H9 (cell line): ENCODE data around the gene DIRAS3. TPM values are rescaled to one million over a fixed set of nuclear protein-coding genes. Genes with fewer than 3 reads are reported as not detected.

Experiments
- DNase-seq: peaks from one replicate; pipeline ENCODE4 v3.0.0-alpha.2; 2017
- H2AFZ ChIP-seq: one replicate; pipeline ENCODE4 v1.6.1; 2013; ENCODE audit warnings: mild to moderate bottlenecking, low read length, control low read depth, moderate library complexity
- H2AK5ac ChIP-seq: 2 replicates; pipeline ENCODE4 v1.6.1; 2013; ENCODE audit warnings: low read length, control low read depth, mixed read lengths; ENCODE audit not compliant: insufficient read length
- H2BK120ac ChIP-seq: one replicate; pipeline ENCODE4 v1.6.1; 2013; ENCODE audit warnings: low read depth, mild to moderate bottlenecking, low read length, control low read depth, inconsistent platforms; ENCODE audit not compliant: poor library complexity, severe bottlenecking
- H2BK12ac ChIP-seq: 2 replicates; pipeline ENCODE4 v1.6.1; 2013; ENCODE audit warnings: low read length, control low read depth, mixed read lengths, low read depth; ENCODE audit not compliant: insufficient read length
- H2BK15ac ChIP-seq: 2 replicates; pipeline ENCODE4 v1.6.1; 2013; ENCODE audit warnings: low read depth, low read length, control low read depth
- H2BK20ac ChIP-seq: one replicate; pipeline ENCODE4 v1.6.1; 2013; ENCODE audit warnings: low read depth, mild to moderate bottlenecking, low read length, control low read depth, inconsistent platforms; ENCODE audit not compliant: poor library complexity, severe bottlenecking
- H2BK5ac ChIP-seq: 2 replicates; pipeline ENCODE4 v1.6.1; 2013; ENCODE audit warnings: low read length, control low read depth, mixed read lengths; ENCODE audit not compliant: insufficient read length
- H3K14ac ChIP-seq: 2 replicates; pipeline ENCODE4 v1.6.1; 2013; ENCODE audit warnings: low read length, control low read depth; ENCODE audit not compliant: insufficient read depth
- H3K18ac ChIP-seq: 2 replicates; pipeline ENCODE4 v1.6.1; 2013; ENCODE audit warnings: low read depth, mild to moderate bottlenecking, mixed read lengths, low read length, control low read depth; ENCODE audit not compliant: insufficient read length
- H3K23ac ChIP-seq: 2 replicates; pipeline ENCODE4 v1.6.1; 2013; ENCODE audit warnings: low read length, control low read depth, mixed read lengths, low read depth; ENCODE audit not compliant: insufficient read length
- H3K23me2 ChIP-seq: 2 replicates; pipeline ENCODE4 v1.6.1; 2013; ENCODE audit warnings: low read depth, mild to moderate bottlenecking, mixed read lengths, low read length, control low read depth; ENCODE audit not compliant: insufficient read length, poor library complexity, severe bottlenecking
- H3K27ac ChIP-seq: 2 replicates; pipeline ENCODE4 v1.5.1; 2013; ENCODE audit warnings: low read length, control low read depth, mixed read lengths, low read depth; ENCODE audit not compliant: insufficient read length
- H3K27me3 ChIP-seq: 2 replicates; pipeline ENCODE4 v1.6.1; 2013; ENCODE audit warnings: low read length, control low read depth, inconsistent platforms; ENCODE audit not compliant: insufficient read depth
- H3K4ac ChIP-seq: 2 replicates; pipeline ENCODE4 v1.6.1; 2013; ENCODE audit warnings: low read depth, mild to moderate bottlenecking, control low read depth, inconsistent platforms, low read length, moderate library complexity
- H3K4me1 ChIP-seq: 2 replicates; pipeline ENCODE4 v1.6.1; 2013; ENCODE audit warnings: low read length, control low read depth, inconsistent platforms; ENCODE audit not compliant: insufficient read depth
- H3K4me2 ChIP-seq: 2 replicates; pipeline ENCODE4 v1.6.1; 2013; ENCODE audit warnings: low read length, control low read depth, mixed read lengths; ENCODE audit not compliant: insufficient read length, insufficient read depth
- H3K56ac ChIP-seq: 2 replicates; pipeline ENCODE4 v1.6.1; 2013; ENCODE audit warnings: low read depth, mild to moderate bottlenecking, mixed read lengths, low read length, control low read depth; ENCODE audit not compliant: insufficient read length
- H3K79me1 ChIP-seq: 2 replicates; pipeline ENCODE4 v1.6.1; 2013; ENCODE audit warnings: low read depth, mild to moderate bottlenecking, moderate library complexity, low read length, control low read depth, inconsistent platforms; ENCODE audit not compliant: insufficient read depth, poor library complexity, severe bottlenecking
- H3K79me2 ChIP-seq: 2 replicates; pipeline ENCODE4 v1.6.1; 2013; ENCODE audit warnings: low read length, control low read depth, inconsistent platforms; ENCODE audit not compliant: insufficient read depth
- H3K9ac ChIP-seq: 2 replicates; pipeline ENCODE4 v1.6.1; 2013; ENCODE audit warnings: low read length, control low read depth, mixed read lengths; ENCODE audit not compliant: insufficient read length; ENCODE audit errors: extremely low read depth
- H3K9me3 ChIP-seq: one replicate; pipeline ENCODE4 v1.6.1; 2013; ENCODE audit warnings: low read depth, low read length, inconsistent platforms; ENCODE audit not compliant: control insufficient read depth
- H3T11ph ChIP-seq: one replicate; pipeline ENCODE4 v1.6.1; 2013; ENCODE audit warnings: mild to moderate bottlenecking, low read length, control low read depth, inconsistent platforms
- H4K20me1 ChIP-seq: one replicate; pipeline ENCODE4 v1.6.1; 2013; ENCODE audit not compliant: control insufficient read depth, insufficient read length, insufficient read depth
- H4K5ac ChIP-seq: 2 replicates; pipeline ENCODE4 v1.6.1; 2013; ENCODE audit warnings: low read depth, mild to moderate bottlenecking, mixed read lengths, low read length, control low read depth; ENCODE audit not compliant: insufficient read length
- H4K8ac ChIP-seq: replicated peaks from 2 replicates; pipeline ENCODE4 v1.6.1; 2013; ENCODE audit warnings: low read length, control low read depth, mixed read lengths, low read depth; ENCODE audit not compliant: insufficient read length
- H4K91ac ChIP-seq: 2 replicates; pipeline ENCODE4 v1.6.1; 2013; ENCODE audit warnings: low read depth, mild to moderate bottlenecking, moderate library complexity, mixed read lengths, low read length, control low read depth; ENCODE audit not compliant: insufficient read length
- H3K27ac Mint-ChIP-seq, 3 experiments: 2 replicates in 2 of 3; 3 replicates in 1 of 3; pipeline ENCODE4 v1.8.0; 2020 to 2021; ENCODE audit warnings: mixed read lengths in 3 of 3, mild to moderate bottlenecking in 1 of 3, moderate library complexity in 1 of 3
- H3K27me3 Mint-ChIP-seq: 2 replicates; pipeline ENCODE4 v1.8.0; 2021; ENCODE audit warnings: low read depth, mild to moderate bottlenecking, moderate library complexity, mixed read lengths
- H3K36me3 Mint-ChIP-seq, 3 experiments: 2 replicates in 2 of 3; 3 replicates in 1 of 3; pipeline ENCODE4 v1.8.0; 2020 to 2021; ENCODE audit warnings: low read depth in 3 of 3, mixed read lengths in 3 of 3; ENCODE audit not compliant: insufficient read depth in 1 of 3
- H3K4me1 Mint-ChIP-seq, 2 experiments: 2 replicates each; pipeline ENCODE4 v1.8.0; 2020; ENCODE audit warnings: mixed read lengths in 2 of 2
- H3K4me3 Mint-ChIP-seq, 2 experiments: 2 replicates in 1 of 2; 3 replicates in 1 of 2; pipeline ENCODE4 v1.8.0; 2020 to 2021; ENCODE audit warnings: mild to moderate bottlenecking in 2 of 2, mixed read lengths in 2 of 2, moderate library complexity in 1 of 2
- H3K9me3 Mint-ChIP-seq, 2 experiments: 2 replicates in 1 of 2; 3 replicates in 1 of 2; pipeline ENCODE4 v1.8.0; 2020; ENCODE audit warnings: mild to moderate bottlenecking in 2 of 2, mixed read lengths in 2 of 2, moderate library complexity in 1 of 2
- WGBS: extraction: QIAGEN DNeasy Blood & Tissue Kit; methylation state at CpG from one replicate; pipeline ENCODE4 v1.1.7; 2013; ENCODE audit warnings: missing lambda C conversion rate, low lambda C conversion rate, mixed read lengths; ENCODE audit not compliant: insufficient read length; ENCODE audit errors: extremely low coverage; 5-methylcytosine and 5-hydroxymethylcytosine counted together
- total RNA-seq: library from RNA; stranded (reverse); gene quantifications from 2 replicates; pipeline ENCODE4 v1.2.1, GENCODE V29; 2021
- TF ChIP-seq, protein P1 (sequence below): fragments of 200-600 bp; sonication (generic); conservative IDR thresholded peaks from 3 replicates; pipeline ENCODE4 v1.8.0; 2021; ENCODE audit warnings: antibody characterized with exemption, mild to moderate bottlenecking

The DIRAS3 gene
- total RNA-seq, 1 experiment from 2014 or later, result not detected

DNA sequence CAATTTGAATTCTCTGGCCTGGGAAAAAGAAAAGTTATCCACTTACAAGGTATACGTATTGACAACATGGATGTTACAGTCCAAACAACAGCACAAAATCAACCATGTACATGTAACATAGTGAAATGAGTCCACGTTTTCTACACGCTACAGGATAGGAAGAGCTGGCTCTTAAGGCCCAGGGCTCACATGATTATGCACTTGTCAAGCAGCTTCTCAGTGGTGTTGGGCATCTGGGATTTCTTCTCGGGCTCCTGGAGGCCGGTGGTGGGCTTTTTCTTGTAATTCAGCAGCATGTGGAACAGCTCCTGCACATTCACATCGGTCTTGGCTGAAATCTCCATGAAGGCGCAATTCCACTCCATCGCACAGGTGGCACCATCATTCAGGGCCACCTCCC is 4.0 kb downstream of the DIRAS3 start:
- H3K56ac ChIP-seq, result no peak overlapping the region
- no peak overlapping the region for H2BK20ac ChIP-seq
- H2BK120ac ChIP-seq, result no peak overlapping the region
- TF ChIP-seq, protein P1, sequence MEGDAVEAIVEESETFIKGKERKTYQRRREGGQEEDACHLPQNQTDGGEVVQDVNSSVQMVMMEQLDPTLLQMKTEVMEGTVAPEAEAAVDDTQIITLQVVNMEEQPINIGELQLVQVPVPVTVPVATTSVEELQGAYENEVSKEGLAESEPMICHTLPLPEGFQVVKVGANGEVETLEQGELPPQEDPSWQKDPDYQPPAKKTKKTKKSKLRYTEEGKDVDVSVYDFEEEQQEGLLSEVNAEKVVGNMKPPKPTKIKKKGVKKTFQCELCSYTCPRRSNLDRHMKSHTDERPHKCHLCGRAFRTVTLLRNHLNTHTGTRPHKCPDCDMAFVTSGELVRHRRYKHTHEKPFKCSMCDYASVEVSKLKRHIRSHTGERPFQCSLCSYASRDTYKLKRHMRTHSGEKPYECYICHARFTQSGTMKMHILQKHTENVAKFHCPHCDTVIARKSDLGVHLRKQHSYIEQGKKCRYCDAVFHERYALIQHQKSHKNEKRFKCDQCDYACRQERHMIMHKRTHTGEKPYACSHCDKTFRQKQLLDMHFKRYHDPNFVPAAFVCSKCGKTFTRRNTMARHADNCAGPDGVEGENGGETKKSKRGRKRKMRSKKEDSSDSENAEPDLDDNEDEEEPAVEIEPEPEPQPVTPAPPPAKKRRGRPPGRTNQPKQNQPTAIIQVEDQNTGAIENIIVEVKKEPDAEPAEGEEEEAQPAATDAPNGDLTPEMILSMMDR, result no peak
- no peak overlapping the region for H3K4ac ChIP-seq
- H3K4me2 ChIP-seq, result no peak overlapping the region
- H4K20me1 ChIP-seq, result no peaks in the 10 kb centered on the region
- DNase-seq, result no peak
- no peaks in the 10 kb centered on the region for H3K4me1 ChIP-seq
- H3K79me1 ChIP-seq, result no peaks in the 10 kb centered on the region
- H3K27ac ChIP-seq, result no peak overlapping the region
- H3K18ac ChIP-seq, result no peak overlapping the region
- no peak overlapping the region for H4K5ac ChIP-seq
- H2BK15ac ChIP-seq, result no peak overlapping the region
- no peak overlapping the region for H4K91ac ChIP-seq
- H2AFZ ChIP-seq, result no peak overlapping the region
- H3K9ac ChIP-seq, result no peak overlapping the region
- Mint-ChIP-seq H3K36me3 (no peaks in the 10 kb centered on the region), H3K27ac (no peak overlapping the region), H3K27me3 (peaks cover 55% of the 10 kb centered on the region), H3K4me1 (peaks cover 9% of the 10 kb centered on the region in 2 experiments), H3K9me3 (no peaks in the 10 kb centered on the region; a peak in 3 of 5 replicates), H3K4me3 (peak overlapping the region in 1 of 2 experiments; percentile 71; a peak in 3 of 5 replicates)
- no peak overlapping the region for H2BK12ac ChIP-seq
- H3K23me2 ChIP-seq, result peaks cover 3% of the 10 kb centered on the region
- no peak overlapping the region for H2AK5ac ChIP-seq
- no peak overlapping the region for H3T11ph ChIP-seq
- H4K8ac ChIP-seq, result no peak overlapping the region
- no peak overlapping the region for H3K14ac ChIP-seq
- H3K23ac ChIP-seq, result no peak overlapping the region
- WGBS, result no CpG with 5 or more reads among the region's 8 CpGs
- H2BK5ac ChIP-seq, result no peak overlapping the region
- H3K79me2 ChIP-seq, result no peaks in the 10 kb centered on the region
- H3K27me3 ChIP-seq, result peaks cover 9% of the 10 kb centered on the region
- H3K9me3 ChIP-seq, result no peaks in the 10 kb centered on the region
